ENCODE results near the gene LACTB. TPM values are rescaled to one million over a fixed set of nuclear protein-coding genes. Genes with fewer than 3 reads are reported as not detected.

Gene LACTB
- total and polyA plus RNA-seq, 2 of the 13 experiments (the other 11 are each of a cell fraction or from before 2014, with no cell fraction given): 14.8 to 23.0 TPM

GRCh38 chr15:63188926-63189871 lies 67.5 kb downstream of the LACTB start, which contains the start of gene RAB8B (continued):
- TF ChIP-seq ZNF281 (CRISPR knock-in tag; IDR thresholded peaks at IDR 0.05; ENCODE audit: borderline replicate concordance) (no peak), ZSCAN31 (CRISPR knock-in tag; IDR thresholded peaks at IDR 0.05; ENCODE audit: low read depth) (no peak), DMTF1 (CRISPR knock-in tag; IDR thresholded peaks at IDR 0.05) (no peak), EED (CRISPR knock-in tag; IDR thresholded peaks at IDR 0.05) (no peak), NFATC3 (CRISPR knock-in tag; IDR thresholded peaks at IDR 0.05) (no peak), TMF1 (CRISPR knock-in tag; IDR thresholded peaks at IDR 0.05; ENCODE audit: low read depth) (no peak), AGO2 (optimal IDR thresholded peaks at IDR 0.05; ENCODE audit: low read depth, low read length) (no peak), SIN3B (IDR thresholded peaks at IDR 0.05; ENCODE audit: low read length) (no peak), ZFP91 (CRISPR knock-in tag; IDR thresholded peaks at IDR 0.05; ENCODE audit: borderline replicate concordance) (peak; percentile 25; the same call in 1 of the 2 replicates), ZBTB26 (CRISPR knock-in tag; IDR thresholded peaks at IDR 0.05; ENCODE audit: borderline replicate concordance) (no peak), NR2C2 (CRISPR knock-in tag; IDR thresholded peaks at IDR 0.05; ENCODE audit: borderline replicate concordance) (no peak), HMG20B (CRISPR knock-in tag; conservative IDR thresholded peaks at IDR 0.05) (no peak), ZBTB3 (CRISPR knock-in tag; IDR thresholded peaks at IDR 0.05; ENCODE audit: borderline replicate concordance, low read depth) (peak; percentile 67; the same call in 1 of the 2 replicates), ZNF720 (CRISPR knock-in tag; IDR thresholded peaks at IDR 0.05) (no peak), ZNF597 (CRISPR knock-in tag; IDR thresholded peaks at IDR 0.05) (no peak), ATF4 (CRISPR knock-in tag; IDR thresholded peaks at IDR 0.05) (no peak), BRCA1 (CRISPR knock-in tag; IDR thresholded peaks at IDR 0.05) (no peak)

All from HepG2 (cell line).